Heart left ventricle (tissue), 16 donors: ENCODE data around the gene CABLES1. TPM values are rescaled to one million over a fixed set of nuclear protein-coding genes. Genes with fewer than 3 reads are reported as not detected.
A peak's percentile ranks its signal among the peaks of the same experiment; 100 is the strongest.

Experiments used
- ATAC-seq, 4 donors: fragments of 200-7000 bp; cut with Tn5 transposase; one replicate each; pipeline ENCODE4 v1.9.1; 2020 to 2022; ENCODE audit warnings: moderate library complexity in 4 of 4, mild to moderate bottlenecking in 3 of 4, moderate number of reproducible peaks in 1 of 4
- DNase-seq, 5 donors: peaks; one replicate each; pipeline ENCODE4 v3.0.0-alpha.2; 2020
- H3K27ac ChIP-seq, 12 donors: fragments of 200-600 bp; sonication (generic) in 4 of 12; one replicate each; pipeline versions ENCODE4 v1.5.0 to v1.8.0; 2016 to 2022; ENCODE audit warnings: mild to moderate bottlenecking in 2 of 12
- H3K27me3 ChIP-seq, 9 donors: fragments of 200-600 bp; sonication (generic) in 2 of 9; one replicate each; pipeline versions ENCODE4 v1.5.1 to v1.8.0; 2016 to 2022; ENCODE audit warnings: mild to moderate bottlenecking in 3 of 9
- H3K36me3 ChIP-seq, 9 donors: fragments of 200-600 bp; sonication (generic) in 2 of 9; one replicate each; pipeline versions ENCODE4 v1.5.0 to v1.8.0; 2018 to 2022; ENCODE audit warnings: mild to moderate bottlenecking in 2 of 9
- H3K4me1 ChIP-seq, 12 donors: fragments of 200-600 bp; sonication (generic) in 4 of 12; one replicate each; pipeline versions ENCODE4 v1.5.0 to v1.8.0; 2016 to 2022; ENCODE audit warnings: mild to moderate bottlenecking in 3 of 12
- H3K4me3 ChIP-seq, 12 donors: fragments of 200-600 bp; sonication (generic) in 4 of 12; one replicate each; pipeline versions ENCODE4 v1.5.0 to v1.8.0; 2017 to 2022; ENCODE audit warnings: mild to moderate bottlenecking in 9 of 12, moderate library complexity in 4 of 12
- H3K9me3 ChIP-seq, 12 donors: fragments of 200-600 bp; sonication (generic) in 4 of 12; one replicate each; pipeline versions ENCODE4 v1.5.0 to v1.8.0; 2016 to 2022; ENCODE audit warnings: mild to moderate bottlenecking in 1 of 12
- POLR2A ChIP-seq, 2 donors: fragments of 450-650 bp; IDR thresholded peaks; one replicate each; pipeline ENCODE4 v1.6.1; 2017; ENCODE audit warnings: antibody characterized with exemption in 2 of 2, mild to moderate bottlenecking in 2 of 2, moderate library complexity in 2 of 2
- WGBS, 4 donors: extraction: QIAGEN DNeasy Blood & Tissue Kit in 2 of 4; methylation state at CpG; one replicate each; pipeline versions ENCODE4 v1.1.5 to v1.1.7; 2013 to 2018; 5-methylcytosine and 5-hydroxymethylcytosine counted together
- intact Hi-C, 10 donors: fragments of 100-400 bp; cut with DNase I; formaldehyde crosslinking; loops; one replicate each; pipeline versions ENCODE4 v1.11.1 to v1.14.2; 2022
- polyA plus RNA-seq, 2 donors: library from polyadenylated mRNA; stranded (reverse); fragments of 200-250 nt; gene quantifications; one replicate each; pipeline ENCODE4 v1.2.3, GENCODE V29; 2013
- total RNA-seq, 9 donors: library from RNA; depleted of rRNA in 2 of 9; stranded (reverse); fragments of >200 nt in 2 of 9; fragmentation: NEBNext Ultra II Directional in 3 of 9; extraction: Animal tissue kit (Norgen Biotek cat#: 25700) in 3 of 9; gene quantifications; one replicate each; pipeline versions ENCODE4 v1.1.0 to v1.2.4, GENCODE V29; 2016 to 2023
- TF ChIP-seq, protein P1 (sequence below), 12 donors: fragments of 200-600 bp; sonication (generic) in 4 of 12; IDR thresholded peaks; one replicate each; pipeline versions ENCODE4 v1.5.0 to v1.8.0; 2018 to 2022; ENCODE audit warnings: antibody characterized with exemption in 12 of 12, mild to moderate bottlenecking in 5 of 12
- donor health status: ischemic (EF 13 %, LVEDD 7.1; RV severe dilation, severe dysfunction).
- donor health status: healthy with polysubstance abuse.
- donor health status: DM: no; HTN: yes; CAD: no.
- donor health status: DM: no; HTN: no; CAD: no.
- donor health status: ischemic (EF 25% LVEDD 6.9; RV normal size, moderate dysfunction).
- donor health status: ischemic (EF 25% LVEDD 5.7; RV mildly dilated, moderate dysfunction).
- donor health status: healthy.
- donor health status: DM: yes; HTN: yes; CAD: no.
- donor health status: ischemic (EF 35%, LVEDD 5.7; RV mildly dilated, moderate dysfunction).
- donor health status: nonischemic (EF 11% LVEDD 7.7; RV severe dilation, severe dysfunction).
- donor health status: DM: yes; HTN: yes; CAD: no.
- donor health status: PGD.
- donor health status: ischemic (EF 29% LVEDD 5.4; RV normal size, mild dysfunction).
- donor health status: nonischemic (EF 23%, LVEDD 6.1; RV moderate dilation, normal function).

The CABLES1 gene
- total and polyA plus RNA-seq, 11 donors: 0.28 to 7.2 (median 2.1) TPM

DNA sequence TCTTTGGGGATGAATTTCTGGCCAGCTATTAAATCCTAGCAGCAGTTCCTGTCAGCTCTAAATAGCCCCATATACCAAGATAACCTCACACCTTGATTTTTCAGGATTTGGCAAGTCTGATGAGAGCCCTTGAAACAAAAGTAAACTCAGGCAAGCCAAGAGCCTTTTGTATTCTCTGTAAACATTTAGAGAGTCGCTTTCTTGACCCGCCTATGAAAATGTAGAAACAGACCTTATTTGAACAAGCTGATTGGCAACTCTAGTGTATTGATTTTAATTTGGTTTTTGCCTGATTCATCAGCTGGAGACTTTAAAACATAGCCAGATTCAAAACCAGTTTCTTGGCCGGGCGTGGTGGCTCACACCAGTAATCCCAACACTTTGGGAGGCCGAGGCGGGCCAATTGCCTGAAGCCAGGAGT is 43.4 kb downstream of the CABLES1 start:
- Histone ChIP-seq H3K9me3 (no peaks in the 10 kb centered on the region), H3K27me3 (no peaks in the 10 kb centered on the region), H3K4me1 (peaks cover 0 to 24% (median 3%) of the 10 kb centered on the region in 12 donors), H3K4me3 (no peak overlapping the region), H3K27ac (no peak overlapping the region), H3K36me3 (no peaks in the 10 kb centered on the region)
- ATAC-seq (no peak), DNase-seq (no peak)
- WGBS, 4 donors: 94 to 98% (median 98%) methylated on average over 6 of the region's 6 CpGs
- intact Hi-C loops: no loop called here
- TF ChIP-seq, protein P1, sequence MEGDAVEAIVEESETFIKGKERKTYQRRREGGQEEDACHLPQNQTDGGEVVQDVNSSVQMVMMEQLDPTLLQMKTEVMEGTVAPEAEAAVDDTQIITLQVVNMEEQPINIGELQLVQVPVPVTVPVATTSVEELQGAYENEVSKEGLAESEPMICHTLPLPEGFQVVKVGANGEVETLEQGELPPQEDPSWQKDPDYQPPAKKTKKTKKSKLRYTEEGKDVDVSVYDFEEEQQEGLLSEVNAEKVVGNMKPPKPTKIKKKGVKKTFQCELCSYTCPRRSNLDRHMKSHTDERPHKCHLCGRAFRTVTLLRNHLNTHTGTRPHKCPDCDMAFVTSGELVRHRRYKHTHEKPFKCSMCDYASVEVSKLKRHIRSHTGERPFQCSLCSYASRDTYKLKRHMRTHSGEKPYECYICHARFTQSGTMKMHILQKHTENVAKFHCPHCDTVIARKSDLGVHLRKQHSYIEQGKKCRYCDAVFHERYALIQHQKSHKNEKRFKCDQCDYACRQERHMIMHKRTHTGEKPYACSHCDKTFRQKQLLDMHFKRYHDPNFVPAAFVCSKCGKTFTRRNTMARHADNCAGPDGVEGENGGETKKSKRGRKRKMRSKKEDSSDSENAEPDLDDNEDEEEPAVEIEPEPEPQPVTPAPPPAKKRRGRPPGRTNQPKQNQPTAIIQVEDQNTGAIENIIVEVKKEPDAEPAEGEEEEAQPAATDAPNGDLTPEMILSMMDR (IDR thresholded peaks at IDR 0.05): no peak
- TF ChIP-seq POLR2A (IDR thresholded peaks at IDR 0.05): no peak

DNA sequence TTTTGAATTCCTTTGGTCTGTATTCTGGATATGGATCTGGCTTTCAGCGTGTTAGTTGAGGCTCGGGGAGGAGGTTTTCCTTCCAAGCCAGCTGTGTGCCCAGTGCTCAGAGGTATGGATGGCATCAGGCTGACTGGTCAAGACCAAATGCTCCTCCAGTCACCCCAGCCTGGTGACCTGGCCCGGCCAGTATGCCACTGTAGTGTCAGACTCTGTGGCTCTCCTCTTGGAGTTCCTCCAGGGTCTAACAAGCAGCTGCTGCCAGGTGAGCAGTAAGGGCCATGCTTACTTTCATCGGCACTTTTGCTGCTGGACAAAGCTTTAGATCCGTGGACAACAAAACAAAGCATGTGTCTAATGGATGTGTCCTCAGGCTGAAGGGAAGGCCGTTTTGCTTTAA is 44.1 kb downstream of the CABLES1 start:
- H3K9me3 ChIP-seq: no peaks in the 10 kb centered on the region
- 76 to 82% (median 78%) methylated on average over 6 of the region's 6 CpGs for WGBS, 4 donors
- no peak for TF ChIP-seq POLR2A (IDR thresholded peaks at IDR 0.05)
- TF ChIP-seq, protein P1 (IDR thresholded peaks at IDR 0.05): no peak
- peaks cover 0 to 25% (median 3%) of the 10 kb centered on the region in 12 donors for H3K4me1 ChIP-seq
- intact Hi-C loops: no loop called here
- ATAC-seq (no peak), DNase-seq (no peak)
- no peaks in the 10 kb centered on the region for H3K36me3 ChIP-seq
- no peaks in the 10 kb centered on the region for H3K27me3 ChIP-seq
- no peak overlapping the region for H3K4me3 ChIP-seq
- H3K27ac ChIP-seq: peak overlapping the region in 8 of 12 donors; percentile 10 to 74 (median 28)

DNA sequence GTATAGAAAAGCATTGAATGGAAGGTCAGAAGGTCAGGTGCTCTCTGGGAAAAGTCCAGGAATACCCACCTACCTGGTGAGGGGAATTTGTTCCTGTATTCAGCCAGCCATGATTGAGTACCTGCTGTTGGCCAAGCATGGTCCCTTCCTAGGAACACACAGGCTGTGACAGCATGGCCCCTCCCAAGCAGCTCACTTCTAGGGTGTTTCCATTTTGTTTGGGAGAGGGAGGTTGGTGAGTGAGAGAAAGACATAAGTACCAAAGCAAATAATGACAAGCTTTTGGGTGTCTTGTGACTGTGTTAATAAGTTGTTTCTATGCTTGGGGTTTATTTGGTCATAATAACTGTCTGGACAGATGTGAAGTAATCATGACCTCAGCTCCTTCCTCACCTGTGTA is 46.3 kb downstream of the CABLES1 start:
- Histone ChIP-seq H3K4me3 (no peak overlapping the region), H3K4me1 (peaks cover 0 to 25% (median 3%) of the 10 kb centered on the region in 12 donors), H3K27me3 (no peaks in the 10 kb centered on the region), H3K27ac (no peak overlapping the region), H3K36me3 (no peaks in the 10 kb centered on the region), H3K9me3 (no peaks in the 10 kb centered on the region)
- no peak for DNase-seq
- intact Hi-C loops: no loop called here
- ATAC-seq: no peak
- TF ChIP-seq POLR2A (IDR thresholded peaks at IDR 0.05): no peak
- TF ChIP-seq, protein P1 (IDR thresholded peaks at IDR 0.05): no peak

DNA sequence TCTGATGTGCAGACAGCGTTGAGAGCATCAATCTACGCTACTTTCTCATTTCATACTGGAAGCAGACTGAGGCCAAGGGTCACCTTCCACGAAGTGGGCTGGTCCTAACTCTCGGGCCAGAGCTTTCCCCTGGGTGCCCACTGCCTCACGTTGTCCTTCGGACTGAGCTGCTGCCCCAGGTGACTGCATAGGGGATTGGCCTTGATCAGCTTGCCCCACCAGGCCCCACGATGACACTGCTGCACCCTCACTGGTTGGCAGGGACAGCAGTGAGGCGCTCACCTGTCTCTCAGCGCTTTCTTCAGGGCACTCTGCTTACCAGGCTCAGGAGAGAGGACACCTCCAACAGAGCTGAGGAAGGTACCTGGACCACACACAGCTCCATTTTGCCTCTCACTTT is 47.3 kb downstream of the CABLES1 start:
- H3K36me3 ChIP-seq: no peaks in the 10 kb centered on the region
- no peaks in the 10 kb centered on the region for H3K9me3 ChIP-seq
- DNase-seq: no peak
- peaks cover 0 to 25% (median 3%) of the 10 kb centered on the region in 12 donors for H3K4me1 ChIP-seq
- peak overlapping the region in 1 of 12 donors; percentile 34 for H3K27ac ChIP-seq
- intact Hi-C loops: no loop called here
- no peak overlapping the region for H3K4me3 ChIP-seq
- no peak for TF ChIP-seq POLR2A (IDR thresholded peaks at IDR 0.05)
- TF ChIP-seq, protein P1 (IDR thresholded peaks at IDR 0.05): no peak
- ATAC-seq: no peak
- WGBS, 4 donors: 89 to 94% (median 90%) methylated on average over 9 of the region's 9 CpGs
- no peaks in the 10 kb centered on the region for H3K27me3 ChIP-seq
